ENCODE measurements around the gene SLCO1A2.

DNA sequence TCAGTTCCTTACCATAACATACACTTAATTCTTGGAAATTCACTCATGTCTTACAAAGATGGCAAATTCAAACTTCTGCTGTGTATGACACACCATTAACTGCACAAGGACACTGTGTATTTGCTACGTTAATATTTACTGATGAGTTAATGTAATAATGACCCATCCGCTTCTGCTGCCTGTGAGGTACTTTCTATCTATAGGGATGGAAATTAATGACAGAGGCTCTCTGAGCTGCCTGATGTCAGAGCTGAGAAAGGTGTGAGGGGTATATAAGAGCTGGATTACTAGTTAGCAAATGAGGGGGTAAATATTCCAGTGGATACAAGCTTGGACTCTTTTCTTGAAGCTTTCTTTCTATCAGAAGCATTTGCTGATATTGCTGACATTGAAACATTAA lies 37.9 kb upstream of the SLCO1A2 start, which contains the start of gene IAPP:
- TF ChIP-seq, protein P1, sequence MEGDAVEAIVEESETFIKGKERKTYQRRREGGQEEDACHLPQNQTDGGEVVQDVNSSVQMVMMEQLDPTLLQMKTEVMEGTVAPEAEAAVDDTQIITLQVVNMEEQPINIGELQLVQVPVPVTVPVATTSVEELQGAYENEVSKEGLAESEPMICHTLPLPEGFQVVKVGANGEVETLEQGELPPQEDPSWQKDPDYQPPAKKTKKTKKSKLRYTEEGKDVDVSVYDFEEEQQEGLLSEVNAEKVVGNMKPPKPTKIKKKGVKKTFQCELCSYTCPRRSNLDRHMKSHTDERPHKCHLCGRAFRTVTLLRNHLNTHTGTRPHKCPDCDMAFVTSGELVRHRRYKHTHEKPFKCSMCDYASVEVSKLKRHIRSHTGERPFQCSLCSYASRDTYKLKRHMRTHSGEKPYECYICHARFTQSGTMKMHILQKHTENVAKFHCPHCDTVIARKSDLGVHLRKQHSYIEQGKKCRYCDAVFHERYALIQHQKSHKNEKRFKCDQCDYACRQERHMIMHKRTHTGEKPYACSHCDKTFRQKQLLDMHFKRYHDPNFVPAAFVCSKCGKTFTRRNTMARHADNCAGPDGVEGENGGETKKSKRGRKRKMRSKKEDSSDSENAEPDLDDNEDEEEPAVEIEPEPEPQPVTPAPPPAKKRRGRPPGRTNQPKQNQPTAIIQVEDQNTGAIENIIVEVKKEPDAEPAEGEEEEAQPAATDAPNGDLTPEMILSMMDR (IDR thresholded peaks at IDR 0.05) = no peak
- no peak for TF ChIP-seq POLR2A (IDR thresholded peaks at IDR 0.05)
